Stimulated activated CD8-positive, alpha-beta memory T cell treated with anti-CD3 and anti-CD28 coated beads, Interleukin-15, amount 100 ng/mL, for 4 hours (primary cell): ENCODE data around the gene GPR63.

Experiments used
- DNase-seq, 2 donors: peaks; one replicate each; pipeline ENCODE4 v3.0.0-alpha.2; 2020; ENCODE audit warnings: low read depth in 2 of 2

GPR63 gene

GRCh38 chr6:96760153-96760687 lies 77.1 kb downstream of the GPR63 start:
- no peak for DNase-seq

- DNase-seq, result no peak
These were observed 82.2 kb downstream of the GPR63 start for GRCh38 chr6:96755096-96755495.

GRCh38 chr6:96749891-96750290 lies 87.4 kb downstream of the GPR63 start:
- no peak for DNase-seq
